ENCODE data around the gene ZC3H18.

DNA sequence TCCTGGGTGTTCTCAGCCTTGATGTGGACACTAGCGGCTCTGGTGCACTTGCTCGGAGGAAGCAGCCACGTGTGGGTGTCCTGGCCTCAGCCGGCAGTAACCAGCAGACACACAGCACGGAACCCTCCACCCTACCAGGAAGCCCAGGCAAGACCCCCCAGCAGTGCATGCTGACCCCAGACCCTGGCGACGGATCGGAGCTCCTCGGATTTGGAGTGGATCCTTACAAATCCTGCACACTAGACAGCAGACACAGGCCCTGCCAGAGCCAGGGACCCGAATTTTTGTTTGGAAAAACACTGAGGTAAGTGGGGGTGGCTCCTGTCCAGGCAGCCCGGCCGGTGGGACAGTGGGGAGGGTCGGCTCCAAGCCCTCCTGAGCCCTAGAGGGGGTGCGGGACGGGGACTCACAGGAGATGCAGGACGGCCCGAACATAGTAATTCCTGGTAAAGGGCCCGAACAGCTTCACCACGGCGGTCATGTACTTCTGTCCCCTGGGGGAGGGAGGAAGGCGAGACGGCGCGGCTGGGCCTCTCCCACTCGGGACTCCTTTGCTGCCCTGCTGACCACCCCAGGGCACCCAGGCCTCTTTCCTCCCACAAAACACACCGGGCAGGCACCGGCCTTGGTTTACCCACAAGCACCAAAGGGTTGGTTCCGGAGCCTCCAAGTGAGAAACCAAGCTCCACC lies 76.3 kb downstream of the ZC3H18 start:
- TF ChIP-seq, protein P1, sequence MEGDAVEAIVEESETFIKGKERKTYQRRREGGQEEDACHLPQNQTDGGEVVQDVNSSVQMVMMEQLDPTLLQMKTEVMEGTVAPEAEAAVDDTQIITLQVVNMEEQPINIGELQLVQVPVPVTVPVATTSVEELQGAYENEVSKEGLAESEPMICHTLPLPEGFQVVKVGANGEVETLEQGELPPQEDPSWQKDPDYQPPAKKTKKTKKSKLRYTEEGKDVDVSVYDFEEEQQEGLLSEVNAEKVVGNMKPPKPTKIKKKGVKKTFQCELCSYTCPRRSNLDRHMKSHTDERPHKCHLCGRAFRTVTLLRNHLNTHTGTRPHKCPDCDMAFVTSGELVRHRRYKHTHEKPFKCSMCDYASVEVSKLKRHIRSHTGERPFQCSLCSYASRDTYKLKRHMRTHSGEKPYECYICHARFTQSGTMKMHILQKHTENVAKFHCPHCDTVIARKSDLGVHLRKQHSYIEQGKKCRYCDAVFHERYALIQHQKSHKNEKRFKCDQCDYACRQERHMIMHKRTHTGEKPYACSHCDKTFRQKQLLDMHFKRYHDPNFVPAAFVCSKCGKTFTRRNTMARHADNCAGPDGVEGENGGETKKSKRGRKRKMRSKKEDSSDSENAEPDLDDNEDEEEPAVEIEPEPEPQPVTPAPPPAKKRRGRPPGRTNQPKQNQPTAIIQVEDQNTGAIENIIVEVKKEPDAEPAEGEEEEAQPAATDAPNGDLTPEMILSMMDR (IDR thresholded peaks at IDR 0.05; ENCODE audit: low read depth, low read length, poor library complexity, severe bottlenecking), result no peak
- no peak for TF ChIP-seq EZH2phosphoT487 (IDR thresholded peaks at IDR 0.05; ENCODE audit: borderline replicate concordance, low read length)
